ENCODE data around the gene SH3GL2.

The SH3GL2 gene

GRCh38 chr9:17611342-17611741, 32.5 kb downstream of the SH3GL2 start:
- DNase-seq (ENCODE audit: low read depth): no peak

GRCh38 chr9:17611917-17612316, 33.1 kb downstream of the SH3GL2 start:
- no peak for DNase-seq (ENCODE audit: low read depth)

DNA sequence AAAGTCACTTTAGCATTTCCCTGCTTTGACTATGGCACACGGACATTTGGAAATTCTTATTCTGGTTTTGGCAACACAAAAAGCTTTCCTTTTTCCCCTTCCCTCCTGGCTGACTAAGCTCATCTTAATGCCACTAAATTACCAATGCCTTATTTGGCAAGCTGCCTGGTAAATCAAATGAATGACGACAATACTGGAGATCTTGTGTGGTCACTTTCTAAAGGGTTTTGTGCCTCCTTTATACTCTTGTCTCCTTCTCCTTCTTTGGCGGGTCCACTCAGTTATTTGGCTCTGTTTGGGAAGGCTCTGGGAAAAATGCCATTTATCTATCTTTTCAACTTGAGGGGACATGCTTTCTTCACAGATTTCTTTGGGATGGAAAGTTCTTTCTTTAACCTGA, 34.9 kb downstream of the SH3GL2 start:
- no peak for DNase-seq (ENCODE audit: low read depth)

- DNase-seq (ENCODE audit: low read depth): no peak
Observed at GRCh38 chr9:17614250-17614649, 35.4 kb downstream of the SH3GL2 start.

- no peak for DNase-seq (ENCODE audit: low read depth)
Observed at GRCh38 chr9:17614903-17615302, 36.0 kb downstream of the SH3GL2 start.

DNA sequence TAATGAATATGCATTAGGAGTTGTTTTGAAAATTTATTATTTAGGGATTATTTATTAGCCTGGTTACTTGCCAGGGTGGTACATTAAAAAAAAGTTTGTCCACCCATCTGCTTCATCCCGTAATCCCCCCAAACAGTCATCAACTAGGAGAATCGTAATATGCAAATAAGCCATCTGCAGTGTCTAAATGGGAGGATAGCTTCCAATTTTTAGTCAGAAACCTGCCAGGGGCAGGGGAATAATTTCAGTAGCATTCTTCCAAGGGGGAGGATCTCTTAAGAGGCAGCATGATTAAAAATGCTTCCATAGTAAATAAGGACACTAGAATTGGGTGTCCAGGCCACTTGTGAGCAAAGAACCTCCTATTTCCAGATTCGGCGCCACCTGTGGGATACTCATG, 43.3 kb downstream of the SH3GL2 start:
- DNase-seq (ENCODE audit: low read depth): no peak

DNA sequence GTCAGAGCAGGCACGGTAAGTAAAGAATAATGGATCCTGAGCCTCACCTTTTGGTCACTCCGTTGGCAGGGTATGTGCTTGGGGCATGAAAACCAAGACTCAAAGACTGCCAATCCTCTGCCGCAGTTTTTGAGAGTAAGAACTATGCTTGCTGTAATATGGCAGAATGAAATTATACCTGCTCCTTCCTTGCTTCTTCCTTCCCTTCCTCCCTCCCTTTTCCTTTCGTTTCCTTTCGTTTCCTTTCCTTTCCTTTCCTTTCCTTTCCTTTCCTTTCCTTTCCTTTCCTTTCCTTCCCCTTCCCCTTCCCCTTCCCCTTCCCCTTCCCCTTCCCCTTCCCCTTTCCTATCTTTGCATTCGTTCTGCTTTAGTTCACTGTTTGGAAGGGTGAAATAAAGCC, 43.9 kb downstream of the SH3GL2 start:
- no peak for DNase-seq (ENCODE audit: low read depth)

DNA sequence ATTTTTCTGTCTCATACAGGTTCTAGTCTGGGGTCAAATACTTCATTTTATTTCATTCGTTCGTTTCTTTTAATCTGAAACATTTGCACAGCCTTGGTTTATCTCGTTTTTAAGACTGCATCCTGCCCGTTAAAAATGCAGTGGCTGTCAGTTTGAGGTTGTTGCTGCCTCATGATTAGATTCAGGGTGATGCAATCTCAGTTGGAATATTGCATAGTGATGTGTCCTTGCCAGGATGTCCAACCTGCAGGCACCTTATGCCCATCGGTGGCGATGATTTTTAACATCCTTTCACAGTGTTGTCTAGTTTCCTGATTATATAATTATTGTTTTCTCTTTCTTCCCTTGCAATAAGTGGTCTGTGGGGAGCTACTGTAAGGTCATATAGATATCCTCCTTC, 45.1 kb downstream of the SH3GL2 start:
- no peak for DNase-seq (ENCODE audit: low read depth)

- no peak for DNase-seq (ENCODE audit: low read depth)
Observed at GRCh38 chr9:17624571-17624970, 45.7 kb downstream of the SH3GL2 start.

DNA sequence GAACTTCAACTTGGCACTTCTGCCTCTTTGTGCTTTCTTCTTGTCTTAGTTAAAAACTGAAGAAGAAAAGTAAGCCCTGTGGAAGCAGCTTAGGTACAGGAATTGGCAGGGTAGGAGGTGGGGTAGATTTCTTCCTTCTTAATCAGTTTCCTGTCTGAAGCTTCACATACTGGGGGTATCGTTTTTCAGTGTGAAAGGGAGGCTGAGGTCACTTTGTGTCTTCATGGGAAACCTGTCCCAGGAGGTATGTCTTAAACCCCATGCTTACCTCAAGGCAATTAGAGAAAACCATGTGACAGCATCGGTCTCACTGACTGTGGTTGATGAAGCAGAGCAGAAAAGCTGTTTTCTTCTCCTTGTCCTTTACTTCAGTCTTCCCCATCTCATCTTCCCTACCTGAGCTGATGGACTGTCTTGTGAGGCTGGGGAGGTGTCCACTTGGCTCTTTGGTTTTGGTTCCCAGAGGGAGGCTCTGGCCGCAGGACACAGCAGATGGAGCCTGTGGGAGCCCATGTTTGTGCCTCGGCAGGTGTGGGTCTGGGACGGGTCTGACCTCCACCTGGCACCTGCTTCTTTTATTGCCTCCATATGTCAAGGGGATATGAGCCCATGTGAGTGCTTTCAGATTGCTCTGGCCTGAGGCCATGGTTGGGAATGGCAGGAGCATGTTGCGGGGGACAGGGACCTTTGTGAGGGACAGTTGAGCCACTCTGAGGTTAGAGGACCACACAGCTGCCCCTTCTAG, 47.0 kb downstream of the SH3GL2 start:
- DNase-seq (ENCODE audit: low read depth): no peak

DNA sequence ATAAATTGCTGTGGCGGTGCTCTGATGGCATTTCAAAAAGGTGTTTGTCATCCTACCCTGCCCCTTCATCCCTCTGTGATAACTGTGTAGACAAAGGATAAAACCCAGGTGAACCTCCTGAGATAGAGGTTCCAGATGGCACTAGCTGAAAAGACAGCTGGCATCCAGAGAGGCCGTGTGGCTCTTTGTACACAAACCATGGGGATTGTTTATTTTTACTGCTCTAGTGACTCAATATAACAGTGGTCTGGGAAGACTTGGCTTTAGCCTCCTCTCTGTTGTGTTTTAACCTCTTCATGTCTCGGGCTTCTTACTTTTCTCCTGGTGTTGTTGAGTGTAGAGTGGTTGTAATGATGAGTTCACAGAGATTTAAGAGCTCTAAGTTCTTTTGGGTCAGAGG, 48.8 kb downstream of the SH3GL2 start:
- DNase-seq (ENCODE audit: low read depth): no peak

DNA sequence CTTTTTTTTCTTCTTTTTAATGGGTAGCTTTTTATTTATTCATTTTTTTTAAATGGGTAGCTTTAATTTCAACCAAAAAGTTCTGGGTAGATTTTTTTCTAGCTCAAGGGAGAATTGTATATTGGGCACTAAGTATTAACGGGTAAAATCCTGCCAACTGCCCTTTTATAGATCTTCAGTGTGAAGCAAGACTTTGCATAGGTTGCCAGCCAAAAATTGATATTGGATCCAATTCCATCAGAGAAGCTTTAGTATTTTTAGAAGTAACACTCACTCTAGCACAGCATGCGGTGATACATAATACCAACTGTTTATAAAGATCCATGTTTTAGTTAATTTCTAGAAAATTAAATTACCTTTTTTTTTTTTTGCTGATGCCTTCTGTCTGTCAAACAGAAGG, 49.8 kb downstream of the SH3GL2 start:
- no peak for DNase-seq (ENCODE audit: low read depth)

GRCh38 chr9:17630531-17630949, 51.7 kb downstream of the SH3GL2 start:
- no peak for DNase-seq (ENCODE audit: low read depth)

GRCh38 chr9:17631396-17631795, 52.5 kb downstream of the SH3GL2 start:
- DNase-seq (ENCODE audit: low read depth): no peak

- DNase-seq (ENCODE audit: low read depth): no peak
Observed at GRCh38 chr9:17632994-17633393, 54.1 kb downstream of the SH3GL2 start.

GRCh38 chr9:17635115-17635890, 56.4 kb downstream of the SH3GL2 start:
- no peak for DNase-seq (ENCODE audit: low read depth)

GRCh38 chr9:17636349-17636748, 57.5 kb downstream of the SH3GL2 start:
- no peak for DNase-seq (ENCODE audit: low read depth)

GRCh38 chr9:17636821-17637220, 58.0 kb downstream of the SH3GL2 start:
- DNase-seq (ENCODE audit: low read depth): no peak

- DNase-seq (ENCODE audit: low read depth): no peak
Observed at GRCh38 chr9:17637229-17637628, 58.4 kb downstream of the SH3GL2 start.

- no peak for DNase-seq (ENCODE audit: low read depth)
Observed at GRCh38 chr9:17648516-17648915, 69.7 kb downstream of the SH3GL2 start.

DNA sequence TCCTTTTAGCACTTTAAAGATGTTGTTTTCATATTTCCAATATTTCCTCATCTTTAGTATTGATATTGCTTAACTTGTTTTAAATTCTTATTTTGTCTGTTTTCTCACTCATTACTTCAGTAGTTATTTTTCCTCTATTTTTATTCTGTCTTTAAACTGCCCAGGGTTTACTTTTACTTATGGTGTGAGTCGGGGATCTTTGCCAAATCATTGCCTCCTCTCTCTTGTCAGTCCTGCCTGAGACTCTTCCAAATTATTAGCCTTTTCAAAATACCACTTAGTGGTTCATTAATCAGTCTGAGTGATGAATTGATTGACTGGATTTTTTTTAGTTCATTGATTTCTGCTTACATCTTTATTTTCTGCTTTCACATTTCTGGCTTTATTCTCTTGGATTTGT, 72.9 kb downstream of the SH3GL2 start:
- no peak for DNase-seq (ENCODE audit: low read depth)

DNA sequence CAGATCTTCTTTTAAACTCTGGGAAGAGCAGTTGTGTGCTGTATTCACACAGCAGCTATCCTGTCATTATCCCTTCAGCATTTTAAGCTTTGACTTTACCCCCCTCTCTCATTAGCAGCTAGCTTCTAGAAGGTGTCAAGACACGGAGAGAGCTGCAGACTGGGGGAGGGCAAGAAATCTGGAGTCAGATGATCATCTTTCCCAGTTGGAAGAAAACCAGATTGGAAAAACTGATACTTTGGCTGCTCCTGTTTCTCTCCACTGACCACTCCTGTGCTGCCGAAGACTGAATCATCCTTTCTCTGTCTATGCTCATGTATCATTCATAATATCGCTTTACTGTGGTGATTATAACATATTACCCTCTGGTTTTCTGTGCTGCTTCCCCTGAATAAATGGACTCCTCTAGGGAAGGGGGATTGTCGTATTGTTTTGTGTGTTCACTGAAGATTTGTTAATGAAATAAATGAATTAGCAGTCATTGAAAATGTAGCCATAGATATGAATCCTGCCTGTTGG, 75.1 kb downstream of the SH3GL2 start:
- DNase-seq (ENCODE audit: low read depth): no peak

DNA sequence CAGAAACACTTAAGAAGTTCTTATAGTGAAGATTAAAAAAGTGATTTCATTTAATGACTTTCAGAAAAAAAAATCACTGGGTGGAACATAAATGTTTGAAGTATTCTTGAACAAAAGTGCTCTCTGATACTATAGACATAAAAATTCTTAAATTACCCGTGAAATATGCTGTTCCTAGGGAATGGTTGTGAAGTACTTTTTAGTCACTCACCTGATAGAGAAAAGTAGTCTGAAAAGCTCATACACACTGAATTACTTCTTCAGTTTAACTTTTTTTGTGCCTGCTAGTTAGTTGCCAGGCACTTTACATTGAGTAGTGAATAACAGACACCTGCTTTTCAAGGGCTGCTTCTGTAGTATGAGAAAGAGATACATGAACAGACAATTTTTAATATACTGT, 78.0 kb downstream of the SH3GL2 start:
- DNase-seq (ENCODE audit: low read depth): no peak
